ENCODE data around the gene GBP6. TPM values are rescaled to one million over a fixed set of nuclear protein-coding genes. Genes with fewer than 3 reads are reported as not detected.
"Not testable (repeated sequence)": the region's sequence is repeated elsewhere in the genome, so short reads cannot be mapped to it uniquely, and the experiment has no call there.

GBP6 gene
- total and polyA plus RNA-seq, 2 experiments from 2014 or later: 0.03 TPM; not detected in 1

- Histone ChIP-seq H3K27ac (no peak overlapping the region), H3K9me2 (replicated peaks; ENCODE audit: insufficient read depth) (no peaks in the 10 kb centered on the region), H3K4me2 (no peak overlapping the region), H3K4me3 (no peak overlapping the region), H4K20me1 (ENCODE audit: insufficient read depth, poor library complexity, severe bottlenecking) (no peaks in the 10 kb centered on the region), H2AFZ (peak overlapping the region; percentile 33), H3K79me2 (no peaks in the 10 kb centered on the region), H3K4me1 (ENCODE audit: insufficient read depth) (no peaks in the 10 kb centered on the region), H3K27me3 (no peaks in the 10 kb centered on the region), H3K36me3 (replicated peaks; ENCODE audit: insufficient read depth, low read depth) (no peaks in the 10 kb centered on the region), H3K9me3 (ENCODE audit: low read depth) (no peaks in the 10 kb centered on the region)
- DNase-seq (ENCODE audit: low spot score): no peak
- WGBS (ENCODE audit: low lambda C conversion rate, missing lambda C conversion rate): 81% methylated on average over 4 of the region's 4 CpGs
- TF ChIP-seq EZH2 (IDR thresholded peaks at IDR 0.05; ENCODE audit: borderline replicate concordance): no peak
- TF ChIP-seq EZH2phosphoT487 (IDR thresholded peaks at IDR 0.05; ENCODE audit: low read depth, severe bottlenecking, unreplicated experiment): no peak
- no peak for TF ChIP-seq CTCF (IDR thresholded peaks at IDR 0.05; ENCODE audit: poor library complexity)
Observed at GRCh38 chr1:89433421-89433820, 69.6 kb downstream of the GBP6 start.

GRCh38 chr1:89434058-89434780 is 70.4 kb downstream of the GBP6 start:
- WGBS (ENCODE audit: low lambda C conversion rate, missing lambda C conversion rate): 85% methylated on average over 9 of the region's 9 CpGs
- not testable (repeated sequence) for H4K20me1 ChIP-seq (ENCODE audit: insufficient read depth, poor library complexity, severe bottlenecking); DNase-seq (ENCODE audit: low spot score); H3K4me1 ChIP-seq (ENCODE audit: insufficient read depth); H3K79me2 ChIP-seq; H3K27me3 ChIP-seq; H3K9me3 ChIP-seq (ENCODE audit: low read depth); H3K27ac ChIP-seq; H3K36me3 ChIP-seq (replicated peaks; ENCODE audit: insufficient read depth, low read depth); H3K9me2 ChIP-seq (replicated peaks; ENCODE audit: insufficient read depth); H3K4me3 ChIP-seq; H2AFZ ChIP-seq; H3K4me2 ChIP-seq

Other genes with a start within 250 kb of the GBP6 start
- gene GBP2, start 237.9 kb upstream of the GBP6 start, total RNA-seq: 31.7 and 32.9 TPM in 2 replicates
- gene GBP2, start 237.9 kb upstream of the GBP6 start, polyA plus RNA-seq: 11.0 and 13.9 TPM in 2 replicates
- gene GBP7, start 188.1 kb upstream of the GBP6 start, total RNA-seq: 0.63 and 1.0 TPM in 2 replicates
- 0.06 and 0.27 TPM in 2 replicates for gene GBP7, start 188.1 kb upstream of the GBP6 start, polyA plus RNA-seq
- 0.84 and 3.9 TPM in 2 replicates for gene GBP4, start 165.1 kb upstream of the GBP6 start, total RNA-seq
- gene GBP4, start 165.1 kb upstream of the GBP6 start, polyA plus RNA-seq: 0.28 and 0.66 TPM in 2 replicates
- gene GBP5, start 91.2 kb upstream of the GBP6 start, total RNA-seq: not detected in 2 replicates
- gene GBP5, start 91.2 kb upstream of the GBP6 start, polyA plus RNA-seq: not detected in 2 replicates
- gene LRRC8B, start 160.8 kb downstream of the GBP6 start, total RNA-seq: 5.1 and 9.5 TPM in 2 replicates
- gene LRRC8B, start 160.8 kb downstream of the GBP6 start, polyA plus RNA-seq: 1.7 and 4.6 TPM in 2 replicates

Data from hepatocyte (in vitro differentiated cells).